Transverse colon (tissue), 4 donors: ENCODE results near the gene PLAGL2. TPM values are rescaled to one million over a fixed set of nuclear protein-coding genes. Genes with fewer than 3 reads are reported as not detected.
"Not testable (repeated sequence)": the region's sequence is repeated elsewhere in the genome, so short reads cannot be mapped to it uniquely, and the experiment has no call there.

ENCODE experiments used
- DNase-seq: peaks from one replicate; pipeline ENCODE4 v3.0.0-alpha.2; 2019
- H3K27ac ChIP-seq, 4 donors: fragments of 200-600 bp; sonication (generic); 2 replicates each; pipeline ENCODE4 v1.5.1; 2016 to 2018; ENCODE audit warnings: inconsistent platforms in 4 of 4
- H3K27me3 ChIP-seq: fragments of 200-600 bp; sonication (generic); 2 replicates; pipeline ENCODE4 v1.5.1; 2017; ENCODE audit warnings: inconsistent platforms
- H3K36me3 ChIP-seq, 4 donors: fragments of 200-600 bp; sonication (generic); 2 replicates each; pipeline ENCODE4 v1.5.1; 2017 to 2019; ENCODE audit warnings: inconsistent platforms in 4 of 4
- H3K4me1 ChIP-seq, 4 donors: fragments of 200-600 bp; sonication (generic); 2 replicates each; pipeline ENCODE4 v1.5.1; 2017 to 2020; ENCODE audit warnings: inconsistent platforms in 4 of 4
- H3K4me3 ChIP-seq, 4 donors: fragments of 200-600 bp; sonication (generic); 1 replicate in 1 of 4; 2 replicates in 3 of 4; pipeline versions ENCODE4 v1.5.1 to v1.6.1; 2017 to 2019; ENCODE audit warnings: inconsistent platforms in 4 of 4
- H3K9me3 ChIP-seq, 2 donors: fragments of 200-600 bp; sonication (generic); 2 replicates each; pipeline ENCODE4 v1.5.1; 2017 to 2019; ENCODE audit warnings: inconsistent platforms in 2 of 2
- EP300 ChIP-seq: sonication (generic); formaldehyde crosslinking; IDR thresholded peaks from one replicate; pipeline ENCODE4 v1.6.1; 2017; ENCODE audit warnings: antibody characterized with exemption, low read depth
- POLR2A ChIP-seq: fragments of 450-650 bp; IDR thresholded peaks from one replicate; pipeline ENCODE4 v1.6.1; 2016; ENCODE audit warnings: antibody characterized with exemption, mild to moderate bottlenecking, moderate library complexity
- POLR2AphosphoS5 ChIP-seq, 3 donors: sonication (generic); formaldehyde crosslinking; IDR thresholded peaks; one replicate each; pipeline ENCODE4 v1.6.1; 2016; ENCODE audit warnings: antibody characterized with exemption in 3 of 3
- WGBS, 2 donors: methylation state at CpG; one replicate each; pipeline ENCODE4 v1.1.5; 2018; ENCODE audit warnings: low coverage in 1 of 2; 5-methylcytosine and 5-hydroxymethylcytosine counted together
- in situ Hi-C, 4 donors: fragments of 200-750 bp; cut with MboI; loops; one replicate each; pipeline versions ENCODE4 v1.15.0 to v1.15.1; 2017; ENCODE audit warnings: low sequenced_read_pairs in 3 of 4, low pct_ligation_motif_present in 1 of 4, low pct_unique_long_range_greater_than_20kb in 1 of 4
- intact Hi-C: fragments of 100-400 bp; cut with DNase I; formaldehyde crosslinking; loops from one replicate; pipeline ENCODE4 v1.15.1; 2023; ENCODE audit warnings: low total_unique reads
- total RNA-seq, 4 donors: library from RNA; depleted of rRNA; stranded (reverse); fragments of >200 nt; gene quantifications; one replicate each; pipeline ENCODE4 v1.1.0, GENCODE V29; 2016
- TF ChIP-seq, protein P1 (sequence below), 5 experiments: fragments of 200-600 bp in 3 of 5; fragments of 450-650 bp in 2 of 5; sonication (generic) in 3 of 5; IDR thresholded peaks; 1 replicate in 2 of 5; 2 replicates in 3 of 5; pipeline ENCODE4 v1.5.1; 2016 to 2017; ENCODE audit warnings: antibody characterized with exemption in 5 of 5, inconsistent platforms in 3 of 5, mild to moderate bottlenecking in 2 of 5, moderate library complexity in 1 of 5

The PLAGL2 gene
- total RNA-seq, 4 donors from 2014 or later: 6.6 to 24.9 (median 11.8) TPM

DNA sequence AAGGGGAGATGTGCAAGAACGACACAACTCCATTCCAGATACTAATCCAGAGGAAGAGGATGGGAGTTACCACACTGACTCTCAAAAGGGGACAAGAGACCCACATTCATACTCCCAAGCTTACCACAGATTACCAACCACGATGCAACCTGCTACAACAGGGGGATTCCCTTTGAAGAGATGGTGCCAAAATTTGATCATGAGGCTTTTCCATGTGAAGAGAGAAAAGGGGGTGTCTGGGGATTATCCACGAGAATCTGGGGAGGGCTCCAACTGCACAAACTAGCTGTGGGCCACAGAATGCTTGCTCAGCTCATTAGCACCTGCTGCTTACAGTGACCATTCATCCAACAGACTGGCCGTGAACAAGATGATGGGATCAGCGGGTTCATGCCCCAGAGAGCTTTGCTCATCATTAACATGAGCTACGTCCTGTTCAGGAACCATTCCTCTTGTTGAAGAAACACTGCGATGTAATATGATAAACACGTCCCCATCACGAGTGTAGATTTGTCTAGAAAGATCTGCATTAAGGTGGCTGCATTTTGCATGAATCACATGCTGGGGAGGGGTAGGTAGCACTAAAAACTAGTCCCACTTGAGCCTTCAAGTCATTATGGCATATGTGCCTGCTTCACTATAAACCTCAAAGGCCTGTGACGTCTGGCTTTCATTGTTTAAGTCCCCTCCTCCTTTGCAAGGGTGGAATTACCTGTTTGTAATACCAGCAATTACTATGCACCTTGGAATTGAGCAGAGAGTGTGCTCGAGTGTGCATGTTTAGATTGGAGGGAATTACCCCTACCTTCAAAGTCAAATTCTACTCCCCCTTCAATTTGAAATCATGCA lies 4.0 kb downstream of the PLAGL2 start:
- Histone ChIP-seq H3K36me3 (peaks cover 0 to 20% (median 8%) of the 10 kb centered on the region in 4 donors), H3K4me3 (no peak overlapping the region), H3K4me1 (peaks cover 41 to 62% (median 47%) of the 10 kb centered on the region in 4 donors), H3K27me3 (no peaks in the 10 kb centered on the region), H3K27ac (peak overlapping the region; percentile 83 to 96 (median 92)), H3K9me3 (no peaks in the 10 kb centered on the region)
- intact Hi-C loops (no loop called here), in situ Hi-C loops (no loop called here)
- peak; percentile 43 for DNase-seq
- TF ChIP-seq, protein P1, sequence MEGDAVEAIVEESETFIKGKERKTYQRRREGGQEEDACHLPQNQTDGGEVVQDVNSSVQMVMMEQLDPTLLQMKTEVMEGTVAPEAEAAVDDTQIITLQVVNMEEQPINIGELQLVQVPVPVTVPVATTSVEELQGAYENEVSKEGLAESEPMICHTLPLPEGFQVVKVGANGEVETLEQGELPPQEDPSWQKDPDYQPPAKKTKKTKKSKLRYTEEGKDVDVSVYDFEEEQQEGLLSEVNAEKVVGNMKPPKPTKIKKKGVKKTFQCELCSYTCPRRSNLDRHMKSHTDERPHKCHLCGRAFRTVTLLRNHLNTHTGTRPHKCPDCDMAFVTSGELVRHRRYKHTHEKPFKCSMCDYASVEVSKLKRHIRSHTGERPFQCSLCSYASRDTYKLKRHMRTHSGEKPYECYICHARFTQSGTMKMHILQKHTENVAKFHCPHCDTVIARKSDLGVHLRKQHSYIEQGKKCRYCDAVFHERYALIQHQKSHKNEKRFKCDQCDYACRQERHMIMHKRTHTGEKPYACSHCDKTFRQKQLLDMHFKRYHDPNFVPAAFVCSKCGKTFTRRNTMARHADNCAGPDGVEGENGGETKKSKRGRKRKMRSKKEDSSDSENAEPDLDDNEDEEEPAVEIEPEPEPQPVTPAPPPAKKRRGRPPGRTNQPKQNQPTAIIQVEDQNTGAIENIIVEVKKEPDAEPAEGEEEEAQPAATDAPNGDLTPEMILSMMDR (IDR thresholded peaks at IDR 0.05): no peak
- TF ChIP-seq POLR2AphosphoS5 (IDR thresholded peaks at IDR 0.05): peak; percentile 20 to 74 (median 28)
- TF ChIP-seq EP300: no peak
- TF ChIP-seq POLR2A: no peak
- 28 to 36% methylated on average over 4 to 11 of the region's 11 CpGs for WGBS, 2 donors

DNA sequence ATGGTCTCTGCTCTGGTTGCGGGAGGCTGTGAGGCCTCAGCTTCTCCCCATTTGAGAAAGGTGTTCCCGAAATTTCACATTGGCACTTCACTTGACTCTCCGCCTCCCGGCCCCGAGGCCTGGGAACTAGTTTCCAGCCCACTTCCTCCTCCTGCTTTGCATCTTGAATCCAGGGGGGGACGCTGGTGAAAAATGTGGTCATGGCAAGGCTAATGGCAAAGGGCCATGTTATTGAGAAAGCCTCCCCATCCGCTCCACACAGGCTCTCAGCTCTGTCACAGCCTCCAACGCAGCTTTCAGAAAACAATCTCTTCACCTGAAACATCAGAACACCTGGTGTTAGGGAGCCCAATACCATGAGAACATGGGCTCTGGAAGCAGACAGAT lies 5.6 kb downstream of the PLAGL2 start:
- intact Hi-C loops: no loop called here
- peaks cover 41 to 57% (median 45%) of the 10 kb centered on the region in 4 donors for H3K4me1 ChIP-seq
- in situ Hi-C loops: no loop called here
- H3K9me3 ChIP-seq: no peaks in the 10 kb centered on the region
- no peak overlapping the region for H3K27ac ChIP-seq
- DNase-seq: no peak
- TF ChIP-seq POLR2AphosphoS5 (IDR thresholded peaks at IDR 0.05): no peak
- TF ChIP-seq, protein P1 (IDR thresholded peaks at IDR 0.05): no peak
- TF ChIP-seq POLR2A: no peak
- no peak for TF ChIP-seq EP300
- H3K4me3 ChIP-seq: no peak overlapping the region
- 68 to 71% methylated on average over 8 of the region's 8 CpGs for WGBS, 2 donors
- no peaks in the 10 kb centered on the region for H3K27me3 ChIP-seq
- H3K36me3 ChIP-seq: peaks cover 0 to 30% (median 14%) of the 10 kb centered on the region in 4 donors

- 86 to 100% methylated on average over 1 to 4 of the region's 4 CpGs for WGBS, 2 donors
- H3K4me1 ChIP-seq: peaks cover 35 to 51% (median 41%) of the 10 kb centered on the region in 4 donors
- intact Hi-C loops (no loop called here), in situ Hi-C loops (no loop called here)
- no peaks in the 10 kb centered on the region for H3K27me3 ChIP-seq
- TF ChIP-seq, protein P1 (IDR thresholded peaks at IDR 0.05): no peak
- TF ChIP-seq POLR2AphosphoS5 (IDR thresholded peaks at IDR 0.05): no peak
- no peak overlapping the region for H3K27ac ChIP-seq
- no peak for DNase-seq
- H3K36me3 ChIP-seq: peaks cover 0 to 34% (median 17%) of the 10 kb centered on the region in 4 donors
- H3K9me3 ChIP-seq: no peaks in the 10 kb centered on the region
- no peak overlapping the region for H3K4me3 ChIP-seq
Observed at GRCh38 chr20:32201296-32201976, 6.1 kb downstream of the PLAGL2 start.

- H3K4me3 ChIP-seq: no peak overlapping the region
- 50 to 76% methylated on average over 1 to 4 of the region's 4 CpGs for WGBS, 2 donors
Observed at GRCh38 chr20:32199006-32199405, 8.5 kb downstream of the PLAGL2 start.

GRCh38 chr20:32197136-32197535 lies 10.4 kb downstream of the PLAGL2 start:
- H3K4me3 ChIP-seq, H3K27me3 ChIP-seq, H3K4me1 ChIP-seq, intact Hi-C loops, H3K9me3 ChIP-seq, H3K27ac ChIP-seq, DNase-seq, in situ Hi-C loops: not testable (repeated sequence)
- peaks cover 0 to 41% (median 19%) of the 10 kb centered on the region in 4 donors for H3K36me3 ChIP-seq
- 92% methylated on average over 20 of the region's 20 CpGs; no CpG with 5 or more reads in 1 of the 2 donors for whole genome bisulfite sequencing, 2 donors

More at GRCh38 chr20:32199006-32199405, 8.5 kb downstream of the PLAGL2 start:
- H3K9me3 ChIP-seq: no peaks in the 10 kb centered on the region
- TF ChIP-seq EP300: no peak
- no peak for TF ChIP-seq POLR2A
- no peak for TF ChIP-seq POLR2AphosphoS5 (IDR thresholded peaks at IDR 0.05)
- TF ChIP-seq, protein P1 (IDR thresholded peaks at IDR 0.05): no peak
- peaks cover 0 to 41% (median 19%) of the 10 kb centered on the region in 4 donors for H3K36me3 ChIP-seq
- no peak for DNase-seq
- H3K27me3 ChIP-seq: no peaks in the 10 kb centered on the region
- intact Hi-C loops: no loop called here
- H3K4me1 ChIP-seq: peaks cover 12 to 27% (median 17%) of the 10 kb centered on the region in 4 donors
- in situ Hi-C loops: no loop called here
- H3K27ac ChIP-seq: no peak overlapping the region

DNA sequence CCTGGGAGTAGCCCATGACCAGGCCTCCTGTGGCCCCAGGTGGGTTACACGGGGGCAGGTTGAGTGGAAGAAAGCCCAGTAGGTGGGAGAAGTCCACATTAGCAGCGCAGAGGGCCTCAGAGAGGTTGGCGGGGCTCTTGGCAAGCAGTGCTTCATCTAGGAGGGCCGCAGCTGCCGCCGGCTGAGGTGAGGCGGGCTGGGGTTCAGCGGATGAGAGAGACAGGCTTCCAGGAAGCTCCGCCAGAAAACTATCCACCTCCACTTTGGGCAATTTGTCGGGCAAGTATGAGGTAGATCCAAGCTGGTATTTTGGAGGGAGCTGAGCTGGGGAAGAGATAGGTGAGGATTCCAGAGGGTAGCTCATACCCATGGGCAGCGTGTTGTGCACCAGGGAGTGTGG lies 10.9 kb downstream of the PLAGL2 start:
- DNase-seq, in situ Hi-C loops, H3K4me3 ChIP-seq, intact Hi-C loops, H3K4me1 ChIP-seq, H3K27ac ChIP-seq, H3K9me3 ChIP-seq, H3K27me3 ChIP-seq: not testable (repeated sequence)
- peaks cover 0 to 38% (median 19%) of the 10 kb centered on the region in 4 donors for H3K36me3 ChIP-seq
- WGBS, 2 donors: 92% methylated on average over 11 of the region's 11 CpGs; no CpG with 5 or more reads in 1 of the 2 donors
